Fibroblast of skin of scalp (primary cell): ENCODE measurements around the gene DNAH5.

Experiments used
- DNase-seq: peaks from one replicate; pipeline ENCODE4 v3.0.0-alpha.2; 2013

Gene DNAH5

GRCh38 chr5:13934921-13935320 lies 9.6 kb downstream of the DNAH5 start:
- no peak for DNase-seq

- DNase-seq = no peak
These were observed 10.4 kb downstream of the DNAH5 start for GRCh38 chr5:13934125-13934524.

- DNase-seq = no peak
These were observed 11.9 kb downstream of the DNAH5 start for GRCh38 chr5:13932561-13932960.

- no peak for DNase-seq
These were observed 12.5 kb downstream of the DNAH5 start for GRCh38 chr5:13932011-13932410.

- DNase-seq = no peak
These were observed 13.8 kb downstream of the DNAH5 start for GRCh38 chr5:13930541-13931171.

GRCh38 chr5:13926731-13927130 lies 17.8 kb downstream of the DNAH5 start:
- no peak for DNase-seq

GRCh38 chr5:13921578-13921977 lies 22.9 kb downstream of the DNAH5 start:
- peak; percentile 12 for DNase-seq

GRCh38 chr5:13919786-13920185 lies 24.7 kb downstream of the DNAH5 start:
- DNase-seq = no peak

- DNase-seq = no peak
These were observed 25.4 kb downstream of the DNAH5 start for GRCh38 chr5:13919087-13919486.

- DNase-seq = no peak
These were observed 27.4 kb downstream of the DNAH5 start for GRCh38 chr5:13917061-13917460.

- DNase-seq = no peak
These were observed 30.5 kb downstream of the DNAH5 start for GRCh38 chr5:13913962-13914361.

GRCh38 chr5:13910637-13911288 lies 33.7 kb downstream of the DNAH5 start:
- DNase-seq = no peak

GRCh38 chr5:13910201-13910600 lies 34.3 kb downstream of the DNAH5 start:
- no peak for DNase-seq

- DNase-seq = no peak
These were observed 35.2 kb downstream of the DNAH5 start for GRCh38 chr5:13909271-13909670.

GRCh38 chr5:13898569-13898968 lies 45.9 kb downstream of the DNAH5 start:
- DNase-seq = no peak

- DNase-seq = no peak
These were observed 66.1 kb downstream of the DNAH5 start for GRCh38 chr5:13878357-13878756.

- peak; percentile 43 for DNase-seq
These were observed 77.7 kb downstream of the DNAH5 start for GRCh38 chr5:13866792-13867191.

GRCh38 chr5:13865312-13865711 lies 79.2 kb downstream of the DNAH5 start:
- no peak for DNase-seq

- no peak for DNase-seq
These were observed 84.3 kb downstream of the DNAH5 start for GRCh38 chr5:13860146-13860545.

- no peak for DNase-seq
These were observed 85.0 kb downstream of the DNAH5 start for GRCh38 chr5:13859270-13860065.

GRCh38 chr5:13843175-13843846 lies 101.2 kb downstream of the DNAH5 start:
- no peak for DNase-seq

GRCh38 chr5:13833440-13833839 lies 111.0 kb downstream of the DNAH5 start:
- no peak for DNase-seq

GRCh38 chr5:13831351-13831750 lies 113.1 kb downstream of the DNAH5 start:
- no peak for DNase-seq
